MM.1S (cell line): Measurements from ENCODE around the gene DIPK1B.

Experiments used
- EZH2 ChIP-seq: fragments of 300-600 bp; sonication (generic); optimal IDR thresholded peaks from 2 replicates; pipeline ENCODE3; 2017; ENCODE audit warnings: low read depth, mild to moderate bottlenecking, antibody characterized with exemption, low read length, mixed read lengths
- EZH2phosphoT487 ChIP-seq: fragments of 300-600 bp; sonication (generic); IDR thresholded peaks from 2 replicates; pipeline ENCODE4 v1.6.1; 2018; ENCODE audit warnings: antibody characterized with exemption, low read length
- TF ChIP-seq, protein P1 (sequence below): fragments of 300-600 bp; sonication (generic); IDR thresholded peaks from 2 replicates; pipeline ENCODE4 v1.5.1; 2016; ENCODE audit warnings: antibody characterized with exemption, low read length, mixed read lengths

- TF ChIP-seq EZH2 (no peak), EZH2phosphoT487 (no peak)
- TF ChIP-seq, protein P1, sequence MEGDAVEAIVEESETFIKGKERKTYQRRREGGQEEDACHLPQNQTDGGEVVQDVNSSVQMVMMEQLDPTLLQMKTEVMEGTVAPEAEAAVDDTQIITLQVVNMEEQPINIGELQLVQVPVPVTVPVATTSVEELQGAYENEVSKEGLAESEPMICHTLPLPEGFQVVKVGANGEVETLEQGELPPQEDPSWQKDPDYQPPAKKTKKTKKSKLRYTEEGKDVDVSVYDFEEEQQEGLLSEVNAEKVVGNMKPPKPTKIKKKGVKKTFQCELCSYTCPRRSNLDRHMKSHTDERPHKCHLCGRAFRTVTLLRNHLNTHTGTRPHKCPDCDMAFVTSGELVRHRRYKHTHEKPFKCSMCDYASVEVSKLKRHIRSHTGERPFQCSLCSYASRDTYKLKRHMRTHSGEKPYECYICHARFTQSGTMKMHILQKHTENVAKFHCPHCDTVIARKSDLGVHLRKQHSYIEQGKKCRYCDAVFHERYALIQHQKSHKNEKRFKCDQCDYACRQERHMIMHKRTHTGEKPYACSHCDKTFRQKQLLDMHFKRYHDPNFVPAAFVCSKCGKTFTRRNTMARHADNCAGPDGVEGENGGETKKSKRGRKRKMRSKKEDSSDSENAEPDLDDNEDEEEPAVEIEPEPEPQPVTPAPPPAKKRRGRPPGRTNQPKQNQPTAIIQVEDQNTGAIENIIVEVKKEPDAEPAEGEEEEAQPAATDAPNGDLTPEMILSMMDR: no peak
These were observed 6.2 kb downstream of the DIPK1B start for GRCh38 chr9:136718345-136719194.
